ENCODE measurements around the gene SMCR8. TPM values are rescaled to one million over a fixed set of nuclear protein-coding genes. Genes with fewer than 3 reads are reported as not detected.
"Not testable (repeated sequence)": the region's sequence is repeated elsewhere in the genome, so short reads cannot be mapped to it uniquely, and the experiment has no call there.

Gene SMCR8
- total RNA-seq, 1 donor = 55.6 TPM

GRCh38 chr17:18300725-18301480, 14.2 kb upstream of the SMCR8 start:
- H3K9me3 ChIP-seq (ENCODE audit: low read depth, low read length) = no peaks in the 10 kb centered on the region
- H3K4me1 ChIP-seq (ENCODE audit: insufficient read depth, low read length) = peaks cover 50% of the 10 kb centered on the region
- H3K4me3 ChIP-seq (ENCODE audit: low read length) = no peak overlapping the region
- H3K27me3 ChIP-seq (ENCODE audit: insufficient read depth, low read length) = no peaks in the 10 kb centered on the region

GRCh38 chr17:18303206-18303605, 11.9 kb upstream of the SMCR8 start:
- H3K27me3 ChIP-seq (ENCODE audit: insufficient read depth, low read length); H3K9me3 ChIP-seq (ENCODE audit: low read depth, low read length); H3K4me3 ChIP-seq (ENCODE audit: low read length): not testable (repeated sequence)
- H3K4me1 ChIP-seq (ENCODE audit: insufficient read depth, low read length) = peaks cover 35% of the 10 kb centered on the region

- Histone ChIP-seq H3K27me3 (ENCODE audit: insufficient read depth, low read length) (no peaks in the 10 kb centered on the region), H3K4me1 (ENCODE audit: insufficient read depth, low read length) (peaks cover 25% of the 10 kb centered on the region), H3K9me3 (ENCODE audit: low read depth, low read length) (no peaks in the 10 kb centered on the region), H3K4me3 (ENCODE audit: low read length) (no peak overlapping the region)
Observed at GRCh38 chr17:18309202-18309601, 5.9 kb upstream of the SMCR8 start.

GRCh38 chr17:18314059-18314730, 898 bp upstream of the SMCR8 start:
- Histone ChIP-seq H3K9me3 (ENCODE audit: low read depth, low read length) (no peaks in the 10 kb centered on the region), H3K27me3 (ENCODE audit: insufficient read depth, low read length) (no peaks in the 10 kb centered on the region), H3K4me1 (ENCODE audit: insufficient read depth, low read length) (peaks cover 65% of the 10 kb centered on the region), H3K4me3 (ENCODE audit: low read length) (peak overlapping the region; percentile 93)

DNA sequence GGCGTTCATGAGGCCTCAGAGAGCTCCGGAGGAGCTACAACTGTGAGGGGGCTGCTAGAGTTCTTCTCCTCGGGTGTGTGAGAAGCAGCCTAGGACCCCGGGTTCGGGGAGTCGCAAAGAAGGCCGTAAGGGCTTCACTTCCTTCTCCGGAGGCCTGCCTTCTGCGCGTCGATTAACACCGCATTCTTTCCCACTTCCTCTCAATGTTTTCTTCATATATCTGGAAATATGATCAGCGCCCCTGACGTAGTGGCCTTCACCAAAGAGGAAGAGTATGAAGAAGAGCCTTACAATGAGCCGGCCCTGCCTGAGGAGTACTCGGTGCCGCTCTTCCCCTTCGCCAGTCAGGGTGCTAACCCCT, 449 bp downstream of the SMCR8 start:
- no peaks in the 10 kb centered on the region for H3K9me3 ChIP-seq (ENCODE audit: low read depth, low read length)
- H3K4me3 ChIP-seq (ENCODE audit: low read length) = peak overlapping the region; percentile 93
- no peaks in the 10 kb centered on the region for H3K27me3 ChIP-seq (ENCODE audit: insufficient read depth, low read length)
- peaks cover 78% of the 10 kb centered on the region for H3K4me1 ChIP-seq (ENCODE audit: insufficient read depth, low read length)

DNA sequence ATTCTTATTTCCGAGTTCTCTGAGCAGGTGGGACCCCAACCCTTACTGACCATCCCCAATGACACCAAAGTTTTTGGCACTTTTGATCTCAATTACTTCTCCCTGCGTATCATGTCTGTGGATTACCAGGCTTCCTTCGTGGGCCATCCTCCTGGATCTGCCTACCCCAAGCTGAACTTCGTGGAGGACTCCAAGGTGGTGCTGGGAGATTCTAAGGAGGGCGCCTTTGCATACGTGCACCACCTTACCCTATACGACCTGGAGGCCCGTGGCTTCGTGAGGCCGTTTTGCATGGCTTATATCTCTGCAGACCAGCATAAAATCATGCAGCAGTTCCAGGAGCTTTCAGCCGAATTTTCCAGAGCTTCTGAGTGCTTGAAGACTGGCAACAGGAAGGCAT, 868 bp downstream of the SMCR8 start:
- Histone ChIP-seq H3K9me3 (ENCODE audit: low read depth, low read length) (no peaks in the 10 kb centered on the region), H3K4me1 (ENCODE audit: insufficient read depth, low read length) (peaks cover 80% of the 10 kb centered on the region), H3K4me3 (ENCODE audit: low read length) (peak overlapping the region; percentile 93), H3K27me3 (ENCODE audit: insufficient read depth, low read length) (no peaks in the 10 kb centered on the region)

- Histone ChIP-seq H3K4me1 (ENCODE audit: insufficient read depth, low read length) (peaks cover 77% of the 10 kb centered on the region), H3K27me3 (ENCODE audit: insufficient read depth, low read length) (no peaks in the 10 kb centered on the region)
Observed at GRCh38 chr17:18318117-18318516, 3.0 kb downstream of the SMCR8 start.

DNA sequence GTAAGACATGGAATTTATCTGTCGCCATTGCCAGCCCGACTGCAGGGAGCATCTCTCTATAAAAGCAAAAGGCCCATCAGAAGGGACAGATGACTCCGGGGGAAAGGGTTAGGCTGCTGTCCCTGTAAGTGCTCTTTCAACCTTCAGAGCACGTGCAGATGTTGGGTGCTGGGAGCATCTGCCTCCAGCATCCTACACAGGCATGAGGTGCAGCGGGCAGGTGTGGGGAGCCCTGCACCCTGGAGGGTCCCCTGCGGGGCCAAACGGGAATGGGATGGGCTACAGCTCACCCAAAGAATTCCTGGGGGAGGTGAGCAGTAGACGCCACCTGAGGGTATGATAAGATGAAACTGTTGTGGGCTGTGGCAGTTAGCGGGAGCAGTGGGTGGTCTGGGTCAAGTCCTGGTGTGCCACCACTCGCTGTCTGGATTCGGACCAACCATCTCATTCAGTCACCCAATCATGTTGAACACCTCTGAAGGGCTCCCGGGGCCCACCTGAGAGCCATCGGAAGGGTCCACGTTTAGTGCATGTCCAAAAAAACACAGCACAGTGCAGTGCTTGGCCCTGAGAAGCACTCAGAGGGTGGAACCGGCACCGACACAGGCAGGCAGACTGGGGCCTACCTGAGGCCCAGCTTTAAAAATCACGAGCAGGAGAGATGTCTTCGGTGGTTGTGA, 3.8 kb downstream of the SMCR8 start:
- no peak overlapping the region for H3K4me3 ChIP-seq (ENCODE audit: low read length)
- peaks cover 69% of the 10 kb centered on the region for H3K4me1 ChIP-seq (ENCODE audit: insufficient read depth, low read length)
- H3K27me3 ChIP-seq (ENCODE audit: insufficient read depth, low read length) = no peaks in the 10 kb centered on the region
- H3K9me3 ChIP-seq (ENCODE audit: low read depth, low read length) = no peaks in the 10 kb centered on the region

More at GRCh38 chr17:18318117-18318516, 3.0 kb downstream of the SMCR8 start:
- Histone ChIP-seq H3K4me3 (ENCODE audit: low read length) (no peak overlapping the region), H3K9me3 (ENCODE audit: low read depth, low read length) (no peaks in the 10 kb centered on the region)

DNA sequence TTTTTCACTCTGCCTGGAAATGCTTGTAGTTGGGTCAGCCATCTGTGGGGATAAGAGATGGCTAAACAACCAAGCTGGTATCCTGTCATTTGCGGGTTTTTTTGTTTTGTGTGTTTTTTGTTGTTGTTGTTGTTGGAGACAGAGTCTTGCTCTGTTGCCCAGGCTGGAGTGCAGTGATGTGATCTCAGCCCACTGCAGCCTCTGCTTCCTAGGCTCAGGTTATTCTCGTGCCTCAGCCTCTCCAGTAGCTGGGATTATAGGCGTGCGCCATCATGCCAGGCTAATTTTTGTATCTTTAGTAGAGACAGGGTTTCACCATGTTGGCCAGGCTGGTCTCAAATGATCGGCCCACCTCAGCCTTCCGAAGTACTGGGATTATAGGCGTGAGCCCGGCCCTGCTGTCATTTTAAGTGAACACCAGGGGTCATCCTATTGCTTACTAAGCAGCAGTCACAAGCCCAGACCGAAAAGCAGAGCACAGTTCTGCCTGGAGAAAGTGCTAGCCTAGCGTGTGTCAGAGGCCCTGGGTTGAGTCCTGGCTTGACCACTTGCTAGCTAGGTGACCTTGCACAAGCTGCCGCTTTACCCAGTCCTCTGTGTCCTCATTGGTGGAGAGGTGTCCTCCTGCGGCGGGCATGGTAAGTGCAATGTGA, 4.6 kb downstream of the SMCR8 start:
- no peaks in the 10 kb centered on the region for H3K27me3 ChIP-seq (ENCODE audit: insufficient read depth, low read length)
- H3K4me1 ChIP-seq (ENCODE audit: insufficient read depth, low read length) = peaks cover 67% of the 10 kb centered on the region
- H3K9me3 ChIP-seq (ENCODE audit: low read depth, low read length) = no peaks in the 10 kb centered on the region
- H3K4me3 ChIP-seq (ENCODE audit: low read length) = no peak overlapping the region

- Histone ChIP-seq H3K27me3 (ENCODE audit: insufficient read depth, low read length) (no peaks in the 10 kb centered on the region), H3K4me3 (ENCODE audit: low read length) (no peak overlapping the region), H3K4me1 (ENCODE audit: insufficient read depth, low read length) (peaks cover 73% of the 10 kb centered on the region), H3K9me3 (ENCODE audit: low read depth, low read length) (no peaks in the 10 kb centered on the region)
Observed at GRCh38 chr17:18320301-18320700, 5.2 kb downstream of the SMCR8 start.

GRCh38 chr17:18321309-18321708, 6.2 kb downstream of the SMCR8 start:
- Histone ChIP-seq H3K4me1 (ENCODE audit: insufficient read depth, low read length) (peaks cover 66% of the 10 kb centered on the region), H3K9me3 (ENCODE audit: low read depth, low read length) (no peaks in the 10 kb centered on the region), H3K27me3 (ENCODE audit: insufficient read depth, low read length) (no peaks in the 10 kb centered on the region), H3K4me3 (ENCODE audit: low read length) (no peak overlapping the region)

- H3K9me3 ChIP-seq (ENCODE audit: low read depth, low read length) = no peaks in the 10 kb centered on the region
- peaks cover 54% of the 10 kb centered on the region for H3K4me1 ChIP-seq (ENCODE audit: insufficient read depth, low read length)
- H3K27me3 ChIP-seq (ENCODE audit: insufficient read depth, low read length) = no peaks in the 10 kb centered on the region
- no peak overlapping the region for H3K4me3 ChIP-seq (ENCODE audit: low read length)
Observed at GRCh38 chr17:18322522-18322921, 7.4 kb downstream of the SMCR8 start.

GRCh38 chr17:18323007-18323406, 7.9 kb downstream of the SMCR8 start:
- Histone ChIP-seq H3K4me1 (ENCODE audit: insufficient read depth, low read length) (peaks cover 49% of the 10 kb centered on the region), H3K4me3 (ENCODE audit: low read length) (no peak overlapping the region), H3K27me3 (ENCODE audit: insufficient read depth, low read length) (no peaks in the 10 kb centered on the region), H3K9me3 (ENCODE audit: low read depth, low read length) (no peaks in the 10 kb centered on the region)

DNA sequence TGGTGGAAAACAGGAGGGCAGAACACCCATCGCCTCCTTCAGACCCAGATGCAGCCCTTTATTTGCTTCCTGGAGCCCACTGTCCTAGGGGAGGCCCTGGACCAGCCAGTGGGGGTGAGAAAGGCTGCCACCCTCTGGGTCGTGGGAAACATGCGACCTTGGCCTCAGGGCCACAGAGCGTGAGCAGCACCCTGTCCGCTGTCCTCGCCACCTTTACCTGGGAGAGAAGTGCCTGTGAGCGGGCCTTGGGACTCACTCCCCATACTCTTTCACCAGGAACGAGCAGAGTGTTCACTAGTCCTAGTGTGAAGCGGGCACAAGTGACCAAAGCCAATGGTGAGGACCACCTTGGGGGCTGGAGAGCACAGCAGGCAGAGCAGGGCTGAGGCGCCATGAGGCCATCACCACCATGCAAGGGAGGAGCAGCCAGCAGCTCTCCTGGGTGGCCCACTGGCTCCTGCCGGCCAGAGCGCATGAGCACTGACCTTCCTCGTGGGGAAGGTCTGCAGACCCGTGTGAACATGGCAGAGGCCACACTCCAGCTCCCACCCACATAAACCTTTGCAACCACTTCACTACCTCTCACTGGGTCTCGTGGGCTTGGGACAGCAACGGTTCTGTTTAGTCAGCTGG, 8.5 kb downstream of the SMCR8 start:
- Histone ChIP-seq H3K4me3 (ENCODE audit: low read length) (no peak overlapping the region), H3K27me3 (ENCODE audit: insufficient read depth, low read length) (no peaks in the 10 kb centered on the region), H3K9me3 (ENCODE audit: low read depth, low read length) (no peaks in the 10 kb centered on the region), H3K4me1 (ENCODE audit: insufficient read depth, low read length) (peaks cover 43% of the 10 kb centered on the region)
